GM21367 (cell line): Measurements from ENCODE around the gene XPO6.

ENCODE experiments used
- ATAC-seq: cut with Tn5 transposase; IDR thresholded peaks from one replicate; pipeline ENCODE4 v1.9.1; 2021; ENCODE audit not compliant: unreplicated experiment

Gene XPO6

DNA sequence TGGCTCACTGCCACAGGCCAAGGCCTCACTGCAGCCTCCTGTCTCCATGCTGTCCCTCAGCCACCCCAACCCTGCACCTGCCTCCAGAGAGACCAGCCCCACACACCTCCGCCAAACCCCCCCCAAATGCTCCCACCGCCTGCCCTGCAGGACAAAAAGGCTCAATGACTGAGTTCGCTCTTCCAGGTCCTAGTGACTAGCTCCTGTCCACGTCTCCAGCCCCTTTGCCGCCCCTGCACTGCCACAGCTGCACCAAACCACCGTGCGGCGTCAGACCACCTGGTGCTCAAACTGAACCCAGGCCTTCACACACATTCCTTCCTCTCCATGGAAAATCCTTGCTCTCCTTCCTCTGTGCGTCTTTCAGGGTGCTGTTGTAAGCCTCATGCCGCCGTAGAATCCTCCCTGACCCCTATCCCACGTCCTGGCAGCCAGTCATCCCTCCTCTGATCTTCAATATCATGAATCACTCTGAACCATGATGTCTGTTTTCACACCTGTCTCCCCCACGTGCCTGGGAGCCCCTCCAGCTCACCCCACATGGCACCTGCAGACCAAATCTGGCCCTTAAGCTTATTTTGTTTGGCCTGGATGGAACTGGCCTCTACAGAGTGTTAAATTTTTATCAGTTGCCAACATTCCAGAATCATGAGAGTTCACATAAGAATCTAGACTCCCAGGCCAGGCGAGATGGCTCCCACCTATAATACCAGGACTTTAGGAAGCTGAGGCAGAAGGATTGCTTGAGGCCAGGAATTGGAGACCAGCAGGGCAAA, 144.0 kb downstream of the XPO6 start:
- ATAC-seq, result no peak

DNA sequence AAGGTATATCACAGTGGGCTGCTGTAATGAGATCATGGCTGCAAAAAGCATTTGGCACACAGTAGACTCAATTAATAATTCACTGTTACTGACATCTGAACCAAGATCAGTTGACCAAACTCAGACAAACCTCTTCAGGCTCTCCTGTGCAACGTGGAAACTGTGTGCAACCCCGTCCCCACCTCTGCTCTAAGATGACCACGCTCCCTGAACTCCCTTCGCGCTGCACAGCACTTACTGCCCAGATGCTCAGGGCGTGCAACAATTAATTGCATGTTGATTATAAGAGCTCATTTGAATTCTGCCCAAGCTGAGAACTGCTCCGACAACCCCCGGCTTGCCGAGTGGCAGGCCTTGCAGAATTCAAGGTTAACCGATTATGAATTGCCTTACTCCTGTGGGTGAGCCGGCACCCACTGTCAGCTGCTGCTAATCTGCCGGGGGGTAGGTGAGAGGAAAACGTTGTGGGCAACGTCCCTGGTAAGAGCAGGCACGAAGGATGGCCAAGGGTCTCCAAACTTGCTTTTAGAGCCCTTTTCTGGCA, 147.0 kb downstream of the XPO6 start:
- no peak for ATAC-seq

DNA sequence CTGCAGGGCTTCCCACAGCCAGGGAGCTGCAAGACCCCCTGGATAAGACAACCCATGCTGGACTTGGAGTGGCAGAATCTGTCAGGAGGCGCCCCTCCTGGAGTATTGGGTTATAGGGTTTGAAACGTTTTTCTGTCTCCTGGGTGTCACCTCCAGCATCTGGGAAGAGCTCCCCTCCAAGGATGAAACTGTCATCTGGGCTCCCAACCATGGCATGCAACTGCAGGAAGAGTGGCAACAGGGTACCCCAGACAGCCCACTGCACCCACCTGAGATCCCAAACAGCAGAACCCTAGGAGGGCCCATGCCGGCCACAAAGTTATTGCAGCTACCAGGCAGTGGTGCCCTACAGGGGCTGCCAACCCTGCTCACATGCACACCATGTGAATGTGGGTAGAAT, 147.6 kb downstream of the XPO6 start:
- no peak for ATAC-seq

DNA sequence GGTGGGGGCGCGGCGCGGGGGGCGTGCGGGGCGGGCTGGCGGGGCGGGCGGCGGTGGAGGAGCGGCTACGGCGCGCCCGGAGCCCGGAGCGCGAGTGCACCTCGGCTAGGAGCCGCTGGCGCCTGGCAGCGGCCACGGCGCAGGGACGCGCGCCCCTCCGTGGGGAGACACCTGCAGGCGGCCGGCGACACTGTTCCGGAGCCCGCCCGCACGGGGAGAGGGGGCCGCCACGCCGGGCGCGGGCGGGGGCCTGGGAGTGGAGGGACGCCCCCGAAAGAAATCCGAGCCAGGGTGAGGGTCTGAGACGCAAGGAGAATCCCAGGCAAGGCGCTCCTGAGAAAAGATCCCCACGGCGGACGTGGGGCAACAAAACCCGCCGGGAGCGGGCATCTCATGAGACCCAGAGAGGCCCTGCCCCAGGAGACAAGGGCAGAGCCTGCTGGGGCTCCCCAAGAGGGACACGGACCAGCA, 148.1 kb downstream of the XPO6 start, which contains the start of gene GSG1L:
GSG1L (minus strand) TSS at position 124 of the 471 bp plus-strand sequence. CDS start 290 bp downstream, outside the sequence.
- ATAC-seq, result no peak

DNA sequence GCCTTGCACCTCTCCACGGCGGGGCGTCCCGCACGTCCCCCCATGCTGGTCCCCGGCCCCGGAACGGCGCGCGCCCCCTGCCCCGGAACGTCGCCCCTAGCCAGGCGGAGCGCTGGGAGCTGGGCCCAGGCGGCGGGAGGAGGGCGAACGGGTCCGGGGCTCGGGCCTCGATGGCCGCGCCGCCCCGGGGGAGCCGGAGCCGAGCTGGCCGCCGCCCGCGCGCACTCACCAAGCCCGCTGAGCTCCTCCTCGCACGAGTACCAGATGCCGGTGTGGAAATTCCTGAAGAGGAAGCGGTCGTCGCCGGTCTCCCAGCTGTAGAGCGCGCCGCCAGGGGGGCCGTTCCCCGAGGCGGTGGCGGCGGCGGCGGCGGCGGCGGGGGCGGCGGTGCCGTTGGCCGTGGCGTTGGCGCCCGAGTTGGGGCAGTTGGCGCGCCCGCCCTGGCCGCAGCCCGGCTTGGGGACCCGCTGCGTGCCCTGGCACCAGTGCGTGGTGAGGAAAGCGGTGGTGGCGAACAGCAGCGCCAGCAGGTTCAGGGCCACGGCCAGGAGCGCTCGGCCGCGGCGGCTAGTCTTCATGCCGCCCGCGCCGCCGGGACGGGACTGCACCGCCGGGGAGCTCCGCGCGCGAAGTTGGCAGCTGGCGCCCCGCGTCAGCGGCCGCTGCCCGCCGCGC, 148.8 kb downstream of the XPO6 start:
- no peak for ATAC-seq

DNA sequence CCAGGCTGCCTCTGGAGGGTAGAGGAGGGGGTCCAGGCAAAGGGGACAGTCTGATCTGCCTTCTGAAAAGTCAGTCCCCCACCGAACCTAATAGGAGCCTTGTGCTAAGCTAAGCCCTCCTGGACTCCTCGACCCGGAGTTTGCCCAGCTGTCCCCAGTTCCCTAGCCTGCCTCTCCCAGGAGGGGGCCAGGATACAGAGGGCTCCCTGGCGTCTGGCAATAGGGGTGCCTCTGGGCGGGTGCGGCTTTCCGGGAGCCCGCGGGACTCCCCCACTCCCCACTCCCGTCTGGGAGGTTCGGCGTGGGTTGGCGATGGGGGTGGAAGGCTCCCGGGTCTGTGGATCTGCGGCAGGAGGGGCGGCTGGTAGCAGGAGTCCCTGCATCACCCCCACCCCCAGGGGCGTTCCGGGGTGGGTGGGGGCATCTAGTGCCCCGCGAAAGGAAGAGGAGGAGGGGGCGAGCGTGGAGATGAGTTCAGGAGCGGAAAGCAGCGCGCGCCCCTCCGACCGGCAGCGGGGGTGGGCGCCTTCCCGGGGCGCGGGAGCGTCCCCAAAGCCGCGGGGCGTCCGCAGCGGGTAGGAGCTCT, 149.4 kb downstream of the XPO6 start:
- ATAC-seq, result no peak

DNA sequence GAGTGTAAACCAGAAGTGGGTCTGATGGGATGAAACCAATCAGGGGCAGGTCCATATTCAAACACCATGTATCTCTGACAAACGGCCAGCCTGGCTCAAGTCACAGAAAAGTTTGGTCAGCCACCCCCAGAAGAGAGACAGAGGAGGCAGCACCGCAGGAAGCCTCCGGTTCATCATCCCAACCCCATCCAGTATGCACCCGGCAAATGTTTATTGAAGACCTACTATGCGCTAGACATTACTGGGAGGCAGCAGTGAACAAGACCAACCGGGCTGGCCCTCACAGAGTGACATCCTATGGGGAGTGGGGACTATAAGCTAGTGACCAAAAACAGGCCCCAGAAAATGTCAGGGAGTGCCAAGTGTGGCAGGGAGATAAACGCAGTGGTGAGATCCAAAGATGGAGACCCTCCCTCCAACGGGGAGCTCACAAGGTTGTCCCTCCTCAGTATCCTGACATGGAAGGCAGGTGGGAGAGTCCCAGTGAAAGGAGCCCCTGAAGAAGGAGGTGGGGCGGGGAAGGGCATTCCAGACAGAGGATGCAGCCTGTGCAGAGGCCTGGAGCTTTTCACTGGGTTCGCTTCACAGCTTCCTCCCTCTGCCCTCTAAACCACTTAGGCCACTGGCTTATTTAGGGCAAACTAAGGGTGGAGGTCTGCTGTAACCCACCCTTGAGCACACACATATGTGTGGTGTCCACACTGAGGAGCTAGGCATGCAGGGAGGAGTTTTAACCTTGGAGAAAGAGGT, 150.2 kb downstream of the XPO6 start:
- no peak for ATAC-seq

DNA sequence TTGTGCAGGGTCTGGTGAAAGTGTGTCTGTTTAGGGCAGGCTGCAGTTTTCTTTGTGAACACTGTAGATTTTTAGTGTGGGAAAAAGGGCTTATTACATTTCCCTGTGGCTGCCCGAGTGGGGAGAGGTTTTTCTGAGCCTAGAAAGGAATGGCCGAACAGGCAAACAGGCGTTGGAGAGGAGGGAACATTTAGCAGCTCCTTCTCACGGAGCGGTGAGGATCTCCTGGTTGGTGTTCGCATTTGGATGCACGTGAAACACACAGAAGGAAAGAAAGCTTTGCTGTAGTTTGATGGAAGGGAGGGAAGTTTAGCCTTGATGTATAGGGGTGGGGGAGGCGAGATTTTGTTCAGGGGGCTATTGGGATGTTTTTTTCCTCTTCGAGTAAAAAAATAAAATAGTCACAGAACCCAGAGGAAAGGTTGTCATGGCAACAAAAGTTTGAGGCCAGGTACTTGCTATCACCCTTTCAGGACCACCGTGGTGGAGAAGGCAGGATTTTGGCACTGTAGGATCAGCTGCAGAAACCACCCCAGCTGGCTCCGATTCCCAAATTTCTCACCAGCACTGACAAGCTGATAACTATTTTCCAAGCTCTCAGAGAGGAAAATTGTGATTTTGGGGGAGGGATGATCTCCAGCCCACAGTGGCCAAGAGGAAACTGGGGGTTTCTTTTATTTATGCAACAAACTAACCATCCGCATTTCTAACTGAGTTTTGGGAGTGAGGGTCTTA, 151.8 kb downstream of the XPO6 start:
- no peak for ATAC-seq

DNA sequence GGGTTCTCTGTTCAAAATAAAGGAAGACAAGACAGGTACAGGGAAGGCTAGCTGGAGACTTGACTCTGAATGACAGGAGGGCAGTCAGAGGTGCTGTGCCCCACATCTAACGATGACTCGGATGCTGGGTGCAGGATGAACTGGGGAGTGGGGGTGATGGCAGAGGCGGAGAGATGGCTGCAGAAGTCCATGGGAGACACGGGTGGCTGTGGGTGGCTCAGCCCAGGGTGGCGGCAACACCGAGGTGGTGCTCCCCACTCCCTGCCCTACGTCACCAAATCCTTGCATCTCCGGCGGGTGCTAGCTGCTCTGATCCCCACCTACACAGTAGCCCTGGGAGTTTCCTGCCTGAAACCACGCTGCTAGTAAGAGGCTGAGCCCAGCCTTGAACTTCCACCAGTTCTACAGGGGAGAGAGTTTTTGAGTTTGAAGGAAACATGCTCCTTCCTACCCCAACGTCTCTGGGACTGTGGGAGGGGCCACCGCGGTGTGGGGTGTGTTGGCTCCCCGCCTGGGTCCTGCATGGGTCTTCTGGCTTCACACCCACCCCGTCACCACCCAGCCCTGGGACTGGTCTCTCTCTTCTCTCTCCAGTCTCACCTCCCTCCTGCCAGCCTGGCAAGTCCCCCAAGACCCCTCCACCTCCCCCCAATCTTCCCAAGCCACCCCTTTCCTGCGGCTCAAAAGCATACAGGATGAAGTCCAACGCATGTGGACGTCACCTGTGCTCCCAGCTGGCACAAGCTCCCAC, 152.8 kb downstream of the XPO6 start:
- no peak for ATAC-seq

DNA sequence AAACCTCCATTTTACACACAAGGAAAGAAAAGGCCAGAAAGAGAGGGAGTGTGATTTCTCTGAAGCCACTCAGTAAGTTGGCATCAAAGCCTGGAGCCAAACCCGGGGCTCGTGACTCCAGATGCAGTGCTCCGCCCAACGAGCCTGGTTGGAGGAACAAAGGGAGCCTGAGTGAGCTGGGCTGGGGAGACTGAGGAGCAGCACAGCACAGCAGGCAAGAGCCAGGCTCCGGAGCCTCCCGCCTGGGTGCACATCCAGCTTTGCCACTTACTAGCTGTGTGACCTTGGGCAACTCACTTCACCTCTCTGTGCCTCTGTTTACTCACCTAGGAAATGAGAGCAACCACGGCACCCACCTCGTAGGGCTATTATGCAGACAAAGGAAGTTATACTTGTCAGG, 153.8 kb downstream of the XPO6 start:
- ATAC-seq, result no peak

DNA sequence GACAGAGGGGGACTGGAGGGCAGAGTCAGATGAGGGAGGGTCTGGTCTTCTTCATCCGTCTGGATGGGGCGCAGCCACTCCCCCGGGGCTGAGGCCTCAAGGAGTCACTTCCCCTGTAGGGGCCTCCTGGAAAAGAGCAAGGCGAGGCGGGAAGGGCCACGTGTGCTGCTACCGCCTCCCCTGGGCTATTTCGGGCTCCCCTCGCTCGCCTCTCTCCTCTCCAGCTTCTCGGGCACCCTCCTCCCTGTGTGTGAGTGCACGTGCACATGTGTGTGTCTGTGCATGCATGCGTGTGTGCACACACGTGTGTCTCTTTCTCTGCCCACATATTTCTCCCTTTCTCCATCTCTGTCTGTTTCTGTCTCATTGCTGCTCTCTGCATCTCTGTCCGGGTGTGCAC, 158.3 kb downstream of the XPO6 start:
- no peak for ATAC-seq

DNA sequence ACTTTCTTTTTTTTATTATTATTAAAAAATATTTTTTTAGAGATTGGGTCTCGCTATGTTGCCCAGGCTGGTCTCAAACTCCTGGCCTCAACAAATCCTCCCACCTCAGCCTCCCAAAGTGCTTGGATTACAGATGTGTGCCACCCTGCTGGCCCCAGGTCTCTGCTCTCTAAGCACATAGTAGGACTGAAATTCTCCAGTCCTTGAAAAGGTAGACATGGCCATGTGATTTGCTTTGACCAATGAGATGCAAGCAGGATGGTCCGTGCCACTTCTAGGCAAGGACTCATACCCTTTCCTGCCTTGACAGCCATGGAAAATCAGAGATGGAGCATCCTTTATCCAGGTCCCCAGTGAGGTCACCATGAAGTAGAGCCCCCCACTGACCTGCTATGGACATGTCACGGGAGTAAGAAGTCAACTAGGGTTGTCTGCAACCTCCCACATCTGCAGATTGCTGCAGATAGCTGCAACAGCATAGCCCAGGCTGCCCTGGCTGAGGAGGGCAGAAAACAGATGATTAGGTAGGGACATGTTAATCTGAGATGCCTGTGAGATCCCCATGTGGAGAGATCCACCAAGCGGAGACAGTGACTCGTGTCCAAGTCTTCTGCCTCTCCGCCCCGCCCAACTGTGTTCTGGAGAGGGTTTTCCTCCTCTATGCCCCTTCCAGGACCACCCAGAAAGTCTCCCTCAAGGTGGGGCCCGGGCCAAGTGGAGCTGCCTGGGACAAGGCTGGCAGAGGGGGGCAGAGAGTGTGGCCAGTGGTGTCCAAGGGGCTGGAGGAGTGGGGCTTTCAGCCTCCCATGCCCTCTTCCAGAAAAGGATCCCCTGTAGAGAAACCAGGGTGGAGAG, 159.3 kb downstream of the XPO6 start:
- ATAC-seq, result no peak

DNA sequence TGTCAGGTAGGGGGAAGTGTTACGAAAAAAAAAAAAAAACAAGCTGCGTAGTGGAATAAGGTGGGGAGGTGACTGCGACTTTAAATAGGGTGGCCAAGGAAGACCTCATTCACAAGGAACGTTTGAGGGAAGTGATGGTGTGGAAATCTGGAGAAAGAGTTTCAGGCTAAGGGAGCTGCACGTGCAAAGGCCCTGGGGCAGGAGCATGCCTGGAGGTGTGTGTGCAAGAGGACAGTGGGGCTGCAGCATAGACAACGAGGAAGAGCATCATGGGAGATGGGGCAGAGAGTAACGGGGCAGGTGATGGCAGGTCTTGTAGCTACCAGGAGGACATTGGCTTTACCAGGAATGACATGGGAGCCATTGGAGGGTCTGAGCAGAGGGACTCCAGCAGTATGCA, 160.3 kb downstream of the XPO6 start:
- no peak for ATAC-seq
